Calu3 (cell line): Measurements from ENCODE around the gene LYVE1. TPM values are rescaled to one million over a fixed set of nuclear protein-coding genes. Genes with fewer than 3 reads are reported as not detected.

ENCODE experiments used
- BruUV-seq: library from RNA; stranded (reverse); fragments of 400-500 nt; replicated peaks from 2 replicates; lab custom pipeline; 2021; lab: Mats Ljungman, UMichigan
- CTCF ChIA-PET: fragments of 300-600 bp; sonication (Branson Sonifier 250); formaldehyde crosslinking; loops from one replicate; lab custom pipeline; 2022; ENCODE audit warnings: antibody characterized with exemption; lab: Charles Lee
- DNase-seq: peaks from one replicate; pipeline ENCODE4 v3.0.0; 2022
- H3K27ac Mint-ChIP-seq: one replicate; pipeline ENCODE4 v1.8.0; 2022; ENCODE audit warnings: mixed read lengths; ENCODE audit not compliant: unreplicated experiment
- H3K27me3 Mint-ChIP-seq: one replicate; pipeline ENCODE4 v1.8.0; 2022; ENCODE audit warnings: mixed read lengths; ENCODE audit not compliant: unreplicated experiment
- H3K36me3 Mint-ChIP-seq: one replicate; pipeline ENCODE4 v1.8.0; 2022; ENCODE audit warnings: mild to moderate bottlenecking, moderate library complexity, mixed read lengths; ENCODE audit not compliant: insufficient read depth, unreplicated experiment
- H3K4me1 Mint-ChIP-seq: one replicate; pipeline ENCODE4 v1.8.0; 2022; ENCODE audit warnings: mild to moderate bottlenecking, low read depth, mixed read lengths; ENCODE audit not compliant: unreplicated experiment
- H3K4me3 Mint-ChIP-seq: one replicate; pipeline ENCODE4 v1.8.0; 2022; ENCODE audit warnings: mild to moderate bottlenecking, low read depth, moderate library complexity, mixed read lengths; ENCODE audit not compliant: unreplicated experiment
- H3K9me3 Mint-ChIP-seq: one replicate; pipeline ENCODE4 v1.8.0; 2022; ENCODE audit warnings: low read depth, mixed read lengths; ENCODE audit not compliant: unreplicated experiment
- CTCF ChIP-seq: fragments of 200-600 bp; IDR thresholded peaks from one replicate; pipeline ENCODE4 v1.8.0; 2022; ENCODE audit warnings: antibody characterized with exemption; ENCODE audit not compliant: unreplicated experiment
- intact Hi-C: fragments of 100-400 bp; cut with micrococcal nuclease; formaldehyde crosslinking; loops from one replicate; pipeline ENCODE4 v1.10.0; 2022; ENCODE audit not compliant: unreplicated experiment
- total RNA-seq: library from RNA; stranded (reverse); gene quantifications from 2 replicates; pipeline ENCODE4 v1.2.3, GENCODE V29; 2022

Gene LYVE1
- total RNA-seq, 1 experiment from 2014 or later, result not detected

GRCh38 chr11:10573028-10573427, 4.6 kb upstream of the LYVE1 start:
- Mint-ChIP-seq H3K27ac (no peak overlapping the region), H3K36me3 (no peaks in the 10 kb centered on the region), H3K4me3 (no peak overlapping the region), H3K4me1 (no peaks in the 10 kb centered on the region), H3K27me3 (no peaks in the 10 kb centered on the region), H3K9me3 (no peaks in the 10 kb centered on the region)
- TF ChIP-seq CTCF, result no peak
- no TSS peak for BruUV-seq
- CTCF ChIA-PET, result no interaction called here
- no peak for DNase-seq
- intact Hi-C loops, result no loop called here

GRCh38 chr11:10572533-10572932, 4.1 kb upstream of the LYVE1 start:
- Mint-ChIP-seq H3K36me3 (no peaks in the 10 kb centered on the region), H3K4me3 (no peak overlapping the region), H3K27ac (no peak overlapping the region), H3K4me1 (no peaks in the 10 kb centered on the region), H3K27me3 (no peaks in the 10 kb centered on the region), H3K9me3 (no peaks in the 10 kb centered on the region)
- intact Hi-C loops, result no loop called here
- CTCF ChIA-PET, result interaction anchor here (0.8 kb wide), 1 partner anchor 13 kb away, joined by 8 read pairs; no protein-coding TSS in a partner anchor
- no peak for TF ChIP-seq CTCF
- no TSS peak for BruUV-seq
- DNase-seq, result no peak

GRCh38 chr11:10567446-10567845, 1.0 kb downstream of the LYVE1 start:
- Mint-ChIP-seq H3K9me3 (no peaks in the 10 kb centered on the region), H3K27me3 (no peaks in the 10 kb centered on the region), H3K36me3 (no peaks in the 10 kb centered on the region), H3K27ac (no peak overlapping the region), H3K4me1 (no peaks in the 10 kb centered on the region), H3K4me3 (no peak overlapping the region)
- CTCF ChIA-PET, result no interaction called here
- DNase-seq, result no peak
- BruUV-seq, result no TSS peak
- TF ChIP-seq CTCF, result no peak
- intact Hi-C loops, result no loop called here

- H3K9me3 Mint-ChIP-seq, result no peaks in the 10 kb centered on the region
- H3K4me1 Mint-ChIP-seq, result peaks cover 2% of the 10 kb centered on the region
- no peaks in the 10 kb centered on the region for H3K27me3 Mint-ChIP-seq
- intact Hi-C loops, result no loop called here
- H3K36me3 Mint-ChIP-seq, result no peaks in the 10 kb centered on the region
- TF ChIP-seq CTCF, result no peak
- no TSS peak for BruUV-seq
- no peak overlapping the region for H3K27ac Mint-ChIP-seq
- CTCF ChIA-PET, result no interaction called here
- H3K4me3 Mint-ChIP-seq, result no peak overlapping the region
- DNase-seq, result no peak
These were observed 2.1 kb downstream of the LYVE1 start for GRCh38 chr11:10566257-10566957.
